Measurements from ENCODE around the gene ARSB.

The ARSB gene

GRCh38 chr5:78785454-78785853 lies 199.7 kb downstream of the ARSB start:
- 100% methylated on average over 1 of the region's 1 CpG for WGBS (ENCODE audit: insufficient coverage)
- H3K36me3 ChIP-seq (ENCODE audit: control insufficient read depth in 4 of 4, insufficient read depth in 4 of 4, low read length in 3 of 4): peaks cover 0 to 11% (median 4%) of the 10 kb centered on the region in 4 experiments
- ChIA-PET CTCF (no interaction called here), POLR2A (no interaction called here)
- no peak overlapping the region for H3K4me3 ChIP-seq (ENCODE audit: control insufficient read depth in 1 of 7, extremely low read depth in 1 of 7, insufficient read depth in 4 of 7, low read depth in 2 of 7, low read length in 6 of 7)
- DNase-seq: no peak
- no peaks in the 10 kb centered on the region for H3K4me1 ChIP-seq (ENCODE audit: control extremely low read depth in 1 of 4, control insufficient read depth in 4 of 4, insufficient read depth in 4 of 4, low read length in 3 of 4)
- H3K9me3 ChIP-seq (ENCODE audit: control extremely low read depth in 1 of 5, control insufficient read depth in 4 of 5, insufficient read depth in 2 of 5, low read depth in 1 of 5, low read length in 4 of 5): peaks cover 0 to 4% (median 0%) of the 10 kb centered on the region in 5 experiments
- H3K27ac ChIP-seq (ENCODE audit: insufficient read depth in 1 of 2, low read depth in 1 of 2, low read length in 2 of 2, poor library complexity in 1 of 2, severe bottlenecking in 2 of 2): no peak overlapping the region
- H3K27me3 ChIP-seq (replicated peaks in 2 of 5; ENCODE audit: control insufficient read depth in 4 of 5, insufficient read depth in 5 of 5, low read length in 4 of 5): peaks cover 0 to 3% (median 0%) of the 10 kb centered on the region in 5 experiments

DNA sequence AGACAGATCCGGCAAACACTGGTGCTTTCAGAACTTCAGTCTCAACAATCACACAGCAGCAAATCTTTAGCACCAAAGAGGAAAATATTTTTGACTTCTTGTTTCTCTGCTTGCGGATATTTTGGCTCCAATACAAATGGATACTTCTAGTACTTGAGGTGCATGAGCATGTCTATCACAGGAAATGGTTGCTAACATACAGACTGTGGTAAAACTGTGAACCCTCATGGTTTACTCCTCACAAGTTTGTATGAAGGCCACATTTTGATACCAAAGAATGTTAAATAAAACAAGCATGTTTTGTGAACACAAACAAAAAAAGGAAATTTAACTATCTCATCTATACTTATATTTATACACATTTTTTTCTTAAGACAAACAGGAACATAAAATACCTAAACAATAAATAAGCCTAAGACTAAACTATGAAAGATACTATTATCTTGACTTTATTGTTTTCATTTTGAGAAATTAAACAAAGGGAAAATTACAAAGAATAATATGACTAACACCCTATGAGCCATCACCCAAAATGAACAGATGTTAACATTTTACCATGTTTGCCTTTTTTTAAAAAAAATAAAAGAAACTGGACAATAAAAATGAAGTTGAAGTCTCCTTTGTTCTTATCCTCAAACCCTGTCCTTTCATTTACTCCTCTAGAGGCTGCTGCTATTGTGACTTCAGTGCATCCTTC lies 201.5 kb downstream of the ARSB start:
- Histone ChIP-seq H3K27me3 (replicated peaks in 2 of 5; ENCODE audit: control insufficient read depth in 4 of 5, insufficient read depth in 5 of 5, low read length in 4 of 5) (no peaks in the 10 kb centered on the region), H3K36me3 (ENCODE audit: control insufficient read depth in 4 of 4, insufficient read depth in 4 of 4, low read length in 3 of 4) (peaks cover 0 to 26% (median 13%) of the 10 kb centered on the region in 4 experiments), H3K4me1 (ENCODE audit: control extremely low read depth in 1 of 4, control insufficient read depth in 4 of 4, insufficient read depth in 4 of 4, low read length in 3 of 4) (no peaks in the 10 kb centered on the region), H3K9me3 (ENCODE audit: control extremely low read depth in 1 of 5, control insufficient read depth in 4 of 5, insufficient read depth in 2 of 5, low read depth in 1 of 5, low read length in 4 of 5) (peaks cover 0 to 4% (median 0%) of the 10 kb centered on the region in 5 experiments), H3K27ac (ENCODE audit: insufficient read depth in 1 of 2, low read depth in 1 of 2, low read length in 2 of 2, poor library complexity in 1 of 2, severe bottlenecking in 2 of 2) (no peak overlapping the region), H3K4me3 (ENCODE audit: control insufficient read depth in 1 of 7, extremely low read depth in 1 of 7, insufficient read depth in 4 of 7, low read depth in 2 of 7, low read length in 6 of 7) (no peak overlapping the region)
- ChIA-PET CTCF (no interaction called here), POLR2A (no interaction called here)
- DNase-seq: peak in 1 of 3 donors; percentile 4
- 90% methylated on average over 2 of the region's 2 CpGs for WGBS (ENCODE audit: insufficient coverage)

GRCh38 chr5:78782728-78783127 lies 202.4 kb downstream of the ARSB start:
- H3K36me3 ChIP-seq (ENCODE audit: control insufficient read depth in 4 of 4, insufficient read depth in 4 of 4, low read length in 3 of 4): peaks cover 0 to 32% (median 15%) of the 10 kb centered on the region in 4 experiments
- H3K9me3 ChIP-seq (ENCODE audit: control extremely low read depth in 1 of 5, control insufficient read depth in 4 of 5, insufficient read depth in 2 of 5, low read depth in 1 of 5, low read length in 4 of 5): peaks cover 0 to 4% (median 0%) of the 10 kb centered on the region in 5 experiments
- DNase-seq: no peak
- no peaks in the 10 kb centered on the region for H3K4me1 ChIP-seq (ENCODE audit: control extremely low read depth in 1 of 4, control insufficient read depth in 4 of 4, insufficient read depth in 4 of 4, low read length in 3 of 4)
- 91% methylated on average over 1 of the region's 1 CpG for WGBS (ENCODE audit: insufficient coverage)
- H3K27ac ChIP-seq (ENCODE audit: insufficient read depth in 1 of 2, low read depth in 1 of 2, low read length in 2 of 2, poor library complexity in 1 of 2, severe bottlenecking in 2 of 2): no peak overlapping the region
- POLR2A ChIA-PET: no interaction called here
- H3K4me3 ChIP-seq (ENCODE audit: control insufficient read depth in 1 of 7, extremely low read depth in 1 of 7, insufficient read depth in 4 of 7, low read depth in 2 of 7, low read length in 6 of 7): no peak overlapping the region
- CTCF ChIA-PET: interaction anchor here (0.6 kb wide), 1 partner anchor 166 kb away, joined by 3 read pairs; no protein-coding TSS in a partner anchor
- no peaks in the 10 kb centered on the region for H3K27me3 ChIP-seq (replicated peaks in 2 of 5; ENCODE audit: control insufficient read depth in 4 of 5, insufficient read depth in 5 of 5, low read length in 4 of 5)

DNA sequence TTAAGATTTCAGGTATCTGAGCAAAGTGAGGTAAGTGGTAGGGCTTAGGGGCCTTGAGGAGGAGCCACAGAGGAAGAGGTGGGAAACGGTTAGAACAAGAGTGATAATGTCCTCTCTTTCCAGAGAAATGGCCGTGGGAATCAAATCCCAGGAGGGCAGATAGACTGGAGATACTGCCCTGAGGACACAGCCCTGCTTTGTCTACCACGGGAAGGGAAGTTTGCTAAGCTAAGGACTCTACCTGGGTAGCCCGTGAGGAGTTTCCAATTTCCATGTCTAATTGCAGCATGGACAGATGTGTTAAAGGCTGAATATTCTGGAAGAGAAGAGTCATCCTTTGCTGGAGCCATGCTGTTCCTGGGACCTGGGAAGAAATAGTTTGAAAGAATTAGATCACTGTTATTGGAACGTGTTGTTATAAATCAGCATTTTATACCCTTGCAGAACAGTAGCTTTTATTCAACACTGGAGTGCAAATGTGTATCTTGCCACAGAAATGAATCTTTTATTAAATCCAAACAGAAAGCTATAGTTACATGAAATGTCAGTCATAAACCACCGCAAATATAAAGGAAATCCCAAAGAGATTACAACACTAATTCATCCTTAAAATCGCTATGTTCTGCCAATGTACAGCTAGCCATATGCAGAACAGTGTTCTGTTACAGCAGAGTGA lies 203.4 kb downstream of the ARSB start:
- POLR2A ChIA-PET: no interaction called here
- Histone ChIP-seq H3K4me1 (ENCODE audit: control extremely low read depth in 1 of 4, control insufficient read depth in 4 of 4, insufficient read depth in 4 of 4, low read length in 3 of 4) (no peaks in the 10 kb centered on the region), H3K27me3 (replicated peaks in 2 of 5; ENCODE audit: control insufficient read depth in 4 of 5, insufficient read depth in 5 of 5, low read length in 4 of 5) (no peaks in the 10 kb centered on the region), H3K9me3 (ENCODE audit: control extremely low read depth in 1 of 5, control insufficient read depth in 4 of 5, insufficient read depth in 2 of 5, low read depth in 1 of 5, low read length in 4 of 5) (peaks cover 0 to 4% (median 0%) of the 10 kb centered on the region in 5 experiments), H3K27ac (ENCODE audit: insufficient read depth in 1 of 2, low read depth in 1 of 2, low read length in 2 of 2, poor library complexity in 1 of 2, severe bottlenecking in 2 of 2) (no peak overlapping the region), H3K4me3 (ENCODE audit: control insufficient read depth in 1 of 7, extremely low read depth in 1 of 7, insufficient read depth in 4 of 7, low read depth in 2 of 7, low read length in 6 of 7) (no peak overlapping the region), H3K36me3 (ENCODE audit: control insufficient read depth in 4 of 4, insufficient read depth in 4 of 4, low read length in 3 of 4) (peaks cover 0 to 32% (median 15%) of the 10 kb centered on the region in 4 experiments)
- no peak for DNase-seq
- WGBS (ENCODE audit: insufficient coverage): 97% methylated on average over 5 of the region's 7 CpGs
- CTCF ChIA-PET: interaction anchor here (0.6 to 0.8 kb wide), 2 partner anchors 9 to 165 kb away, joined by 3 read pairs; no protein-coding TSS in a partner anchor

GRCh38 chr5:78779771-78780616 lies 205.1 kb downstream of the ARSB start:
- H3K9me3 ChIP-seq (ENCODE audit: control extremely low read depth in 1 of 5, control insufficient read depth in 4 of 5, insufficient read depth in 2 of 5, low read depth in 1 of 5, low read length in 4 of 5): peaks cover 0 to 3% (median 0%) of the 10 kb centered on the region in 5 experiments
- H3K27me3 ChIP-seq (replicated peaks in 2 of 5; ENCODE audit: control insufficient read depth in 4 of 5, insufficient read depth in 5 of 5, low read length in 4 of 5): no peaks in the 10 kb centered on the region
- H3K27ac ChIP-seq (ENCODE audit: insufficient read depth in 1 of 2, low read depth in 1 of 2, low read length in 2 of 2, poor library complexity in 1 of 2, severe bottlenecking in 2 of 2): no peak overlapping the region
- H3K4me3 ChIP-seq (ENCODE audit: control insufficient read depth in 1 of 7, extremely low read depth in 1 of 7, insufficient read depth in 4 of 7, low read depth in 2 of 7, low read length in 6 of 7): no peak overlapping the region
- H3K36me3 ChIP-seq (ENCODE audit: control insufficient read depth in 4 of 4, insufficient read depth in 4 of 4, low read length in 3 of 4): peaks cover 0 to 30% (median 17%) of the 10 kb centered on the region in 4 experiments
- no peak for DNase-seq
- ChIA-PET POLR2A (no interaction called here), CTCF (interaction anchor here (1.0 kb wide), 1 partner anchor 420 kb away, joined by 3 read pairs; no protein-coding TSS in a partner anchor)
- H3K4me1 ChIP-seq (ENCODE audit: control extremely low read depth in 1 of 4, control insufficient read depth in 4 of 4, insufficient read depth in 4 of 4, low read length in 3 of 4): no peaks in the 10 kb centered on the region
- WGBS (ENCODE audit: insufficient coverage): 96% methylated on average over 10 of the region's 12 CpGs

- no peak for DNase-seq
- peaks cover 0 to 3% (median 0%) of the 10 kb centered on the region in 5 experiments for H3K9me3 ChIP-seq (ENCODE audit: control extremely low read depth in 1 of 5, control insufficient read depth in 4 of 5, insufficient read depth in 2 of 5, low read depth in 1 of 5, low read length in 4 of 5)
- no peak overlapping the region for H3K27ac ChIP-seq (ENCODE audit: insufficient read depth in 1 of 2, low read depth in 1 of 2, low read length in 2 of 2, poor library complexity in 1 of 2, severe bottlenecking in 2 of 2)
- H3K4me3 ChIP-seq (ENCODE audit: control insufficient read depth in 1 of 7, extremely low read depth in 1 of 7, insufficient read depth in 4 of 7, low read depth in 2 of 7, low read length in 6 of 7): no peak overlapping the region
- ChIA-PET POLR2A (no interaction called here), CTCF (interaction anchor here (0.6 to 1.0 kb wide), 2 partner anchors 133 to 421 kb away, joined by 3 read pairs; no protein-coding TSS in a partner anchor)
- no peaks in the 10 kb centered on the region for H3K27me3 ChIP-seq (replicated peaks in 2 of 5; ENCODE audit: control insufficient read depth in 4 of 5, insufficient read depth in 5 of 5, low read length in 4 of 5)
- 94% methylated on average over 2 of the region's 4 CpGs for WGBS (ENCODE audit: insufficient coverage)
- H3K4me1 ChIP-seq (ENCODE audit: control extremely low read depth in 1 of 4, control insufficient read depth in 4 of 4, insufficient read depth in 4 of 4, low read length in 3 of 4): no peaks in the 10 kb centered on the region
- H3K36me3 ChIP-seq (ENCODE audit: control insufficient read depth in 4 of 4, insufficient read depth in 4 of 4, low read length in 3 of 4): peaks cover 0 to 30% (median 17%) of the 10 kb centered on the region in 4 experiments
Measured at GRCh38 chr5:78779262-78779661, 205.8 kb downstream of the ARSB start.

All from common myeloid progenitor, CD34-positive (primary cell).